H1 (cell line): ENCODE measurements around the gene ZFYVE19. TPM values are rescaled to one million over a fixed set of nuclear protein-coding genes. Genes with fewer than 3 reads are reported as not detected.
A peak's percentile ranks its signal among the peaks of the same experiment; 100 is the strongest.

Source experiments
- BRCA1 ChIP-seq: IDR thresholded peaks from 2 replicates; pipeline ENCODE4 v1.6.1; 2012; ENCODE audit warnings: low read depth, low read length, improper control_type of control experiment
- CBX8 ChIP-seq: fragments of 300-800, 300-1000 bp; sonication (generic); IDR thresholded peaks from 2 replicates; pipeline ENCODE4 v1.7.1; 2016; ENCODE audit warnings: low read depth, low read length, borderline replicate concordance
- KDM4A ChIP-seq: IDR thresholded peaks from one replicate; pipeline ENCODE4 v1.7.1; 2012; ENCODE audit warnings: low read depth, mild to moderate bottlenecking, moderate library complexity, low read length, inconsistent platforms; ENCODE audit not compliant: severe bottlenecking
- SP4 ChIP-seq: IDR thresholded peaks from 2 replicates; pipeline ENCODE4 v1.6.1; 2012; ENCODE audit warnings: low read length, inconsistent platforms
- SUZ12 ChIP-seq: fragments of 200-600 bp; sonication (generic); IDR thresholded peaks from 2 replicates; pipeline ENCODE4 v1.6.1; 2012; ENCODE audit warnings: mild to moderate bottlenecking, inconsistent platforms, low read length, moderate library complexity, mixed read lengths
- TAF7 ChIP-seq: optimal IDR thresholded peaks from 2 replicates; pipeline ENCODE3; 2011; ENCODE audit warnings: low read depth, mild to moderate bottlenecking, inconsistent platforms, low read length, moderate library complexity, borderline replicate concordance
- polyA plus RNA-seq, 7 experiments: library from polyadenylated mRNA; depleted of rRNA in 3 of 7; stranded (reverse) in 5 of 7; unstranded in 2 of 7; fragments of >200 nt in 5 of 7; fragments of 200-250 nt in 2 of 7; gene quantifications; 1 replicate in 5 of 7; 2 replicates in 1 of 7; 4 replicates in 1 of 7; pipeline versions ENCODE4 v1.2.1 to v1.2.3, GENCODE V29; 2011 to 2013; ENCODE audit warnings: missing spikeins in 2 of 7, mixed read lengths in 2 of 7
- total RNA-seq: library from RNA; stranded (reverse); fragmentation: NEBNext Ultra II Directional; extraction: Animal tissue kit (Norgen Biotek cat#: 25700); gene quantifications from 2 replicates; pipeline ENCODE4 v1.2.1, GENCODE V29; 2021
- TF ChIP-seq, protein P1 (sequence below): fragments of 300-600 bp; sonication (generic); IDR thresholded peaks from 2 replicates; pipeline ENCODE4 v1.7.1; 2012; ENCODE audit warnings: low read length, moderate library complexity, mild to moderate bottlenecking, inconsistent platforms; ENCODE audit not compliant: insufficient replicate concordance
- TF ChIP-seq, protein P2 (sequence below): IDR thresholded peaks from 2 replicates; pipeline ENCODE4 v1.6.1; 2012; ENCODE audit warnings: inconsistent platforms
- TF ChIP-seq, protein P3 (sequence below): IDR thresholded peaks from 2 replicates; pipeline ENCODE4 v1.6.1; 2012; ENCODE audit warnings: inconsistent platforms

The ZFYVE19 gene
- total and polyA plus RNA-seq, 2 of the 8 experiments (the other 6 are each of a cell fraction or from before 2014, with no cell fraction given): 11.2 to 21.8 TPM

DNA sequence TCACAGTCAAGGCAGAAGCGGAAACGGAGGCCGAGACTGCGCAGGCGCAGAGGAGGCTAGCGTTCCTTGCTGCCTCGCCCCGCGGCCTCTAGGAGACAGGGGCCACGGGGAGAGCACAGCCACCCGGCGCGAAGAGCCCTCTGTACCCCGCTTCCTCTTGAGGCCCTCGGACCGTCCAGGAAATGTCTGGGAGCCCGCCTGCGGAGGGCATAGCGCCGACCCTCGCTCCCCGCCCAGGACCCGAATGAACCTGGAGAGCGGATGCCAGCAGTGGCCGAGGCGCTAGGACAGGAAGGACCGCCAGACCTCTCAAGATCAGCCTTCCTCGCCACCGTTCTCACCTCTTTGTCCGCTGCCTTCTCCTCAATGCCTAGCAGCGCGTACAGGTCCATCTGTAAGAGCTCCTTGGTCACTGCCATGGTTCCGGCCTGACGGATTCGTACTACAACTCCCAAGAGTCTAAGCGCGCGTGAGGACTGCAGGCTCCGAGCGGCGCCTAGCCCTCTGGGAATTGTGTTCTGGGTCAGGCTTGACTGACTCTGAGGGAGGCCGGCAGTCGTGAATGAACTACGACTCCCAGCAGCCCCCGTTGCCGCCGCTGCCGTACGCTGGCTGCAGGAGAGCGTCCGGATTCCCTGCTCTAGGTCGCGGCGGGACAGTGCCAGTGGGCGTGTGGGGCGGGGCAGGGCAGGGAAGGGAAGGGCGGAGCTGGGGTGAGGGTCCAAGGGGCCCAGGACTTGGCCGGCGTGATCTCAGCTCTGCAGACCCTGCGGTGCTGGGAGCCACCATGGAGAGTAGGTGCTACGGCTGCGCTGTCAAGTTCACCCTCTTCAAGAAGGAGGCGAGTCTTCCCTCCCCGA is at the start of gene ZFYVE19, which contains the start of gene DNAJC17 (continued):
- TF ChIP-seq, protein P1, sequence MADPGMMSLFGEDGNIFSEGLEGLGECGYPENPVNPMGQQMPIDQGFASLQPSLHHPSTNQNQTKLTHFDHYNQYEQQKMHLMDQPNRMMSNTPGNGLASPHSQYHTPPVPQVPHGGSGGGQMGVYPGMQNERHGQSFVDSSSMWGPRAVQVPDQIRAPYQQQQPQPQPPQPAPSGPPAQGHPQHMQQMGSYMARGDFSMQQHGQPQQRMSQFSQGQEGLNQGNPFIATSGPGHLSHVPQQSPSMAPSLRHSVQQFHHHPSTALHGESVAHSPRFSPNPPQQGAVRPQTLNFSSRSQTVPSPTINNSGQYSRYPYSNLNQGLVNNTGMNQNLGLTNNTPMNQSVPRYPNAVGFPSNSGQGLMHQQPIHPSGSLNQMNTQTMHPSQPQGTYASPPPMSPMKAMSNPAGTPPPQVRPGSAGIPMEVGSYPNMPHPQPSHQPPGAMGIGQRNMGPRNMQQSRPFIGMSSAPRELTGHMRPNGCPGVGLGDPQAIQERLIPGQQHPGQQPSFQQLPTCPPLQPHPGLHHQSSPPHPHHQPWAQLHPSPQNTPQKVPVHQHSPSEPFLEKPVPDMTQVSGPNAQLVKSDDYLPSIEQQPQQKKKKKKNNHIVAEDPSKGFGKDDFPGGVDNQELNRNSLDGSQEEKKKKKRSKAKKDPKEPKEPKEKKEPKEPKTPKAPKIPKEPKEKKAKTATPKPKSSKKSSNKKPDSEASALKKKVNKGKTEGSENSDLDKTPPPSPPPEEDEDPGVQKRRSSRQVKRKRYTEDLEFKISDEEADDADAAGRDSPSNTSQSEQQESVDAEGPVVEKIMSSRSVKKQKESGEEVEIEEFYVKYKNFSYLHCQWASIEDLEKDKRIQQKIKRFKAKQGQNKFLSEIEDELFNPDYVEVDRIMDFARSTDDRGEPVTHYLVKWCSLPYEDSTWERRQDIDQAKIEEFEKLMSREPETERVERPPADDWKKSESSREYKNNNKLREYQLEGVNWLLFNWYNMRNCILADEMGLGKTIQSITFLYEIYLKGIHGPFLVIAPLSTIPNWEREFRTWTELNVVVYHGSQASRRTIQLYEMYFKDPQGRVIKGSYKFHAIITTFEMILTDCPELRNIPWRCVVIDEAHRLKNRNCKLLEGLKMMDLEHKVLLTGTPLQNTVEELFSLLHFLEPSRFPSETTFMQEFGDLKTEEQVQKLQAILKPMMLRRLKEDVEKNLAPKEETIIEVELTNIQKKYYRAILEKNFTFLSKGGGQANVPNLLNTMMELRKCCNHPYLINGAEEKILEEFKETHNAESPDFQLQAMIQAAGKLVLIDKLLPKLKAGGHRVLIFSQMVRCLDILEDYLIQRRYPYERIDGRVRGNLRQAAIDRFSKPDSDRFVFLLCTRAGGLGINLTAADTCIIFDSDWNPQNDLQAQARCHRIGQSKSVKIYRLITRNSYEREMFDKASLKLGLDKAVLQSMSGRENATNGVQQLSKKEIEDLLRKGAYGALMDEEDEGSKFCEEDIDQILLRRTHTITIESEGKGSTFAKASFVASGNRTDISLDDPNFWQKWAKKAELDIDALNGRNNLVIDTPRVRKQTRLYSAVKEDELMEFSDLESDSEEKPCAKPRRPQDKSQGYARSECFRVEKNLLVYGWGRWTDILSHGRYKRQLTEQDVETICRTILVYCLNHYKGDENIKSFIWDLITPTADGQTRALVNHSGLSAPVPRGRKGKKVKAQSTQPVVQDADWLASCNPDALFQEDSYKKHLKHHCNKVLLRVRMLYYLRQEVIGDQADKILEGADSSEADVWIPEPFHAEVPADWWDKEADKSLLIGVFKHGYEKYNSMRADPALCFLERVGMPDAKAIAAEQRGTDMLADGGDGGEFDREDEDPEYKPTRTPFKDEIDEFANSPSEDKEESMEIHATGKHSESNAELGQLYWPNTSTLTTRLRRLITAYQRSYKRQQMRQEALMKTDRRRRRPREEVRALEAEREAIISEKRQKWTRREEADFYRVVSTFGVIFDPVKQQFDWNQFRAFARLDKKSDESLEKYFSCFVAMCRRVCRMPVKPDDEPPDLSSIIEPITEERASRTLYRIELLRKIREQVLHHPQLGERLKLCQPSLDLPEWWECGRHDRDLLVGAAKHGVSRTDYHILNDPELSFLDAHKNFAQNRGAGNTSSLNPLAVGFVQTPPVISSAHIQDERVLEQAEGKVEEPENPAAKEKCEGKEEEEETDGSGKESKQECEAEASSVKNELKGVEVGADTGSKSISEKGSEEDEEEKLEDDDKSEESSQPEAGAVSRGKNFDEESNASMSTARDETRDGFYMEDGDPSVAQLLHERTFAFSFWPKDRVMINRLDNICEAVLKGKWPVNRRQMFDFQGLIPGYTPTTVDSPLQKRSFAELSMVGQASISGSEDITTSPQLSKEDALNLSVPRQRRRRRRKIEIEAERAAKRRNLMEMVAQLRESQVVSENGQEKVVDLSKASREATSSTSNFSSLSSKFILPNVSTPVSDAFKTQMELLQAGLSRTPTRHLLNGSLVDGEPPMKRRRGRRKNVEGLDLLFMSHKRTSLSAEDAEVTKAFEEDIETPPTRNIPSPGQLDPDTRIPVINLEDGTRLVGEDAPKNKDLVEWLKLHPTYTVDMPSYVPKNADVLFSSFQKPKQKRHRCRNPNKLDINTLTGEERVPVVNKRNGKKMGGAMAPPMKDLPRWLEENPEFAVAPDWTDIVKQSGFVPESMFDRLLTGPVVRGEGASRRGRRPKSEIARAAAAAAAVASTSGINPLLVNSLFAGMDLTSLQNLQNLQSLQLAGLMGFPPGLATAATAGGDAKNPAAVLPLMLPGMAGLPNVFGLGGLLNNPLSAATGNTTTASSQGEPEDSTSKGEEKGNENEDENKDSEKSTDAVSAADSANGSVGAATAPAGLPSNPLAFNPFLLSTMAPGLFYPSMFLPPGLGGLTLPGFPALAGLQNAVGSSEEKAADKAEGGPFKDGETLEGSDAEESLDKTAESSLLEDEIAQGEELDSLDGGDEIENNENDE: no peak
- TF ChIP-seq, protein P2, sequence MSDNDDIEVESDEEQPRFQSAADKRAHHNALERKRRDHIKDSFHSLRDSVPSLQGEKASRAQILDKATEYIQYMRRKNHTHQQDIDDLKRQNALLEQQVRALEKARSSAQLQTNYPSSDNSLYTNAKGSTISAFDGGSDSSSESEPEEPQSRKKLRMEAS: no peak; the same call in 1 of the 2 replicates
- TF ChIP-seq TAF7 (no peak), CBX8 (no peak), BRCA1 (no peak), SUZ12 (no peak), SP4 (no peak; the same call in 1 of the 2 replicates), KDM4A (peak; percentile 98)
- TF ChIP-seq, protein P3, sequence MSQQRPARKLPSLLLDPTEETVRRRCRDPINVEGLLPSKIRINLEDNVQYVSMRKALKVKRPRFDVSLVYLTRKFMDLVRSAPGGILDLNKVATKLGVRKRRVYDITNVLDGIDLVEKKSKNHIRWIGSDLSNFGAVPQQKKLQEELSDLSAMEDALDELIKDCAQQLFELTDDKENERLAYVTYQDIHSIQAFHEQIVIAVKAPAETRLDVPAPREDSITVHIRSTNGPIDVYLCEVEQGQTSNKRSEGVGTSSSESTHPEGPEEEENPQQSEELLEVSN: no peak
